Sigmoid colon (tissue), 7 donors: ENCODE data around the gene DYNC1LI1. TPM values are rescaled to one million over a fixed set of nuclear protein-coding genes. Genes with fewer than 3 reads are reported as not detected.

ENCODE experiments used
- DNase-seq: peaks from one replicate; pipeline ENCODE4 v3.0.0-alpha.2; 2019
- H3K27ac ChIP-seq, 4 donors: fragments of 200-600 bp; sonication (generic); one replicate each; pipeline ENCODE4 v1.5.1; 2016 to 2019; ENCODE audit warnings: mild to moderate bottlenecking in 1 of 4
- H3K27me3 ChIP-seq, 3 donors: fragments of 200-600 bp; sonication (generic); one replicate each; pipeline ENCODE4 v1.5.1; 2019; ENCODE audit warnings: mild to moderate bottlenecking in 1 of 3
- H3K36me3 ChIP-seq, 4 donors: fragments of 200-600 bp; sonication (generic); one replicate each; pipeline ENCODE4 v1.5.1; 2016 to 2019
- H3K4me1 ChIP-seq, 4 donors: fragments of 200-600 bp; sonication (generic); one replicate each; pipeline ENCODE4 v1.5.1; 2017 to 2019
- H3K4me3 ChIP-seq, 4 donors: fragments of 200-600 bp; sonication (generic); one replicate each; pipeline ENCODE4 v1.5.1; 2017 to 2019; ENCODE audit warnings: mild to moderate bottlenecking in 2 of 4, moderate library complexity in 1 of 4
- H3K9me3 ChIP-seq, 4 donors: fragments of 200-600 bp in 3 of 4; sonication (generic) in 3 of 4; one replicate each; pipeline versions ENCODE4 v1.5.1 to v1.6.1; 2013 to 2019
- CTCF ChIP-seq, 4 experiments: fragments of 450-650 bp in 3 of 4; fragments of 200-600 bp in 1 of 4; IDR thresholded peaks; one replicate each; pipeline ENCODE4 v1.5.1; 2016 to 2019; ENCODE audit warnings: antibody characterized with exemption in 4 of 4, mild to moderate bottlenecking in 3 of 4, moderate library complexity in 2 of 4
- EP300 ChIP-seq, 4 donors: sonication (generic); formaldehyde crosslinking; IDR thresholded peaks; one replicate each; pipeline ENCODE4 v1.6.1; 2017; ENCODE audit warnings: antibody characterized with exemption in 4 of 4
- POLR2A ChIP-seq, 2 donors: fragments of 450-650 bp; IDR thresholded peaks; one replicate each; pipeline ENCODE4 v1.6.1; 2016; ENCODE audit warnings: antibody characterized with exemption in 2 of 2, mild to moderate bottlenecking in 2 of 2, moderate library complexity in 2 of 2
- POLR2AphosphoS5 ChIP-seq, 4 donors: sonication (generic); formaldehyde crosslinking; IDR thresholded peaks; one replicate each; pipeline ENCODE4 v1.6.1; 2017; ENCODE audit warnings: antibody characterized with exemption in 4 of 4
- WGBS, 2 donors: extraction: QIAGEN DNeasy Blood & Tissue Kit; methylation state at CpG; one replicate each; pipeline ENCODE4 v1.1.7; 2013; 5-methylcytosine and 5-hydroxymethylcytosine counted together
- intact Hi-C: fragments of 100-400 bp; cut with DNase I; formaldehyde crosslinking; loops from one replicate; pipeline ENCODE4 v1.15.1; 2023
- polyA plus RNA-seq, 3 donors: library from polyadenylated mRNA; stranded (reverse); fragments of 200-250 nt; gene quantifications; one replicate each; pipeline ENCODE4 v1.2.3, GENCODE V29; 2013
- total RNA-seq, 4 donors: library from RNA; depleted of rRNA; stranded (reverse); fragments of >200 nt; gene quantifications; one replicate each; pipeline ENCODE4 v1.1.0, GENCODE V29; 2016
- donor health status: healthy with polysubstance abuse.
- donor health status: Bipolar disorder and iron deficiency.
- donor health status: healthy.

Gene DYNC1LI1
- total and polyA plus RNA-seq, 7 donors, result 15.9 to 36.0 (median 18.5) TPM

GRCh38 chr3:32551496-32551895 lies 19.2 kb downstream of the DYNC1LI1 start:
- no peaks in the 10 kb centered on the region for H3K36me3 ChIP-seq
- no peak for DNase-seq
- no peaks in the 10 kb centered on the region for H3K9me3 ChIP-seq
- no peak overlapping the region for H3K27ac ChIP-seq
- intact Hi-C loops, result no loop called here
- no peaks in the 10 kb centered on the region for H3K4me1 ChIP-seq
- H3K4me3 ChIP-seq, result no peak overlapping the region
- no peaks in the 10 kb centered on the region for H3K27me3 ChIP-seq
- TF ChIP-seq POLR2A (IDR thresholded peaks at IDR 0.05) (no peak), CTCF (IDR thresholded peaks at IDR 0.05) (no peak), EP300 (IDR thresholded peaks at IDR 0.05) (no peak), POLR2AphosphoS5 (IDR thresholded peaks at IDR 0.05) (no peak)

- Histone ChIP-seq H3K36me3 (no peaks in the 10 kb centered on the region), H3K27me3 (no peaks in the 10 kb centered on the region), H3K27ac (no peak overlapping the region), H3K4me3 (no peak overlapping the region), H3K9me3 (no peaks in the 10 kb centered on the region), H3K4me1 (no peaks in the 10 kb centered on the region)
- TF ChIP-seq POLR2AphosphoS5 (IDR thresholded peaks at IDR 0.05) (no peak), CTCF (IDR thresholded peaks at IDR 0.05) (no peak), POLR2A (IDR thresholded peaks at IDR 0.05) (no peak), EP300 (IDR thresholded peaks at IDR 0.05) (no peak)
- WGBS, 2 donors, result 72 to 88% methylated on average over 2 of the region's 2 CpGs
- DNase-seq, result no peak
- intact Hi-C loops, result no loop called here
Measured at GRCh38 chr3:32551087-32551486, 19.6 kb downstream of the DYNC1LI1 start.

GRCh38 chr3:32545305-32545704 lies 25.4 kb downstream of the DYNC1LI1 start:
- no peak overlapping the region for H3K4me3 ChIP-seq
- H3K4me1 ChIP-seq, result peaks cover 0 to 15% (median 3%) of the 10 kb centered on the region in 4 donors
- no peaks in the 10 kb centered on the region for H3K9me3 ChIP-seq
- H3K27ac ChIP-seq, result no peak overlapping the region
- no peaks in the 10 kb centered on the region for H3K27me3 ChIP-seq
- H3K36me3 ChIP-seq, result peaks cover 0 to 13% (median 0%) of the 10 kb centered on the region in 4 donors
- TF ChIP-seq POLR2AphosphoS5 (IDR thresholded peaks at IDR 0.05) (no peak), EP300 (IDR thresholded peaks at IDR 0.05) (no peak), CTCF (IDR thresholded peaks at IDR 0.05) (no peak), POLR2A (IDR thresholded peaks at IDR 0.05) (no peak)
- DNase-seq, result no peak
- intact Hi-C loops, result no loop called here

- TF ChIP-seq POLR2AphosphoS5 (IDR thresholded peaks at IDR 0.05), result no peak
- TF ChIP-seq EP300 (IDR thresholded peaks at IDR 0.05), result no peak
- TF ChIP-seq POLR2A (IDR thresholded peaks at IDR 0.05), result no peak
- TF ChIP-seq CTCF (IDR thresholded peaks at IDR 0.05), result no peak
- WGBS, 2 donors, result 84 to 89% methylated on average over 2 of the region's 2 CpGs
- Histone ChIP-seq H3K4me3 (no peak overlapping the region), H3K9me3 (no peaks in the 10 kb centered on the region), H3K4me1 (peaks cover 0 to 15% (median 3%) of the 10 kb centered on the region in 4 donors), H3K36me3 (peaks cover 0 to 17% (median 0%) of the 10 kb centered on the region in 4 donors), H3K27me3 (no peaks in the 10 kb centered on the region), H3K27ac (no peak overlapping the region)
- intact Hi-C loops, result no loop called here
- DNase-seq, result no peak
Measured at GRCh38 chr3:32544894-32545293, 25.8 kb downstream of the DYNC1LI1 start.

GRCh38 chr3:32542807-32543206 lies 27.9 kb downstream of the DYNC1LI1 start:
- WGBS, 2 donors, result 96 to 98% methylated on average over 2 of the region's 2 CpGs
- no peak overlapping the region for H3K4me3 ChIP-seq
- H3K36me3 ChIP-seq, result peaks cover 0 to 20% (median 0%) of the 10 kb centered on the region in 4 donors
- no peak for DNase-seq
- H3K27me3 ChIP-seq, result no peaks in the 10 kb centered on the region
- no peak overlapping the region for H3K27ac ChIP-seq
- H3K9me3 ChIP-seq, result no peaks in the 10 kb centered on the region
- intact Hi-C loops, result no loop called here
- TF ChIP-seq POLR2A (IDR thresholded peaks at IDR 0.05) (no peak), EP300 (IDR thresholded peaks at IDR 0.05) (no peak), CTCF (IDR thresholded peaks at IDR 0.05) (no peak), POLR2AphosphoS5 (IDR thresholded peaks at IDR 0.05) (no peak)
- peaks cover 0 to 15% (median 3%) of the 10 kb centered on the region in 4 donors for H3K4me1 ChIP-seq
